GM23338 (cell line): ENCODE results near the gene CCDC6. TPM values are rescaled to one million over a fixed set of nuclear protein-coding genes. Genes with fewer than 3 reads are reported as not detected.

Source experiments
- ATAC-seq: fragments of 200-7000 bp; cut with Tn5 transposase; 3 replicates; pipeline ENCODE4 v1.9.1; 2020
- DNase-seq: peaks from one replicate; pipeline ENCODE4 v3.0.0-alpha.2; 2015; ENCODE audit warnings: low spot score
- H2AFZ ChIP-seq: fragments of 200-600 bp; sonication (generic); 2 replicates; pipeline ENCODE4 v1.8.0; 2016; ENCODE audit warnings: antibody characterized with exemption, mild to moderate bottlenecking, moderate library complexity
- H3F3A ChIP-seq: fragments of 200-600 bp; sonication (generic); replicated peaks from 2 replicates; pipeline ENCODE4 v1.8.0; 2017; ENCODE audit warnings: antibody characterized with exemption, mixed run types, low read depth
- H3K27ac ChIP-seq: fragments of 200-600 bp; sonication (generic); 2 replicates; pipeline ENCODE4 v1.6.1; 2016; ENCODE audit warnings: low read depth
- H3K27me3 ChIP-seq: fragments of 200-600 bp; sonication (generic); 2 replicates; pipeline ENCODE4 v1.8.0; 2016; ENCODE audit warnings: mild to moderate bottlenecking, mixed run types, moderate library complexity; ENCODE audit not compliant: insufficient read depth
- H3K36me3 ChIP-seq: fragments of 200-600 bp; sonication (generic); 2 replicates; pipeline ENCODE4 v1.8.0; 2016; ENCODE audit warnings: mild to moderate bottlenecking; ENCODE audit not compliant: insufficient read depth
- H3K4me1 ChIP-seq: fragments of 200-600 bp; sonication (generic); 2 replicates; pipeline ENCODE4 v1.8.0; 2016; ENCODE audit warnings: mild to moderate bottlenecking, moderate library complexity; ENCODE audit not compliant: insufficient read depth
- H3K4me2 ChIP-seq: fragments of 200-600 bp; sonication (generic); 2 replicates; pipeline ENCODE4 v1.7.1; 2017; ENCODE audit warnings: mixed run types
- H3K4me3 ChIP-seq: fragments of 200-600 bp; sonication (generic); 2 replicates; pipeline ENCODE4 v1.6.1; 2016; ENCODE audit warnings: mixed run types
- H3K79me2 ChIP-seq: fragments of 200-600 bp; sonication (generic); replicated peaks from 2 replicates; pipeline ENCODE4 v1.8.0; 2017; ENCODE audit warnings: mild to moderate bottlenecking; ENCODE audit not compliant: insufficient read depth
- H3K9me2 ChIP-seq: fragments of 200-600 bp; sonication (generic); 2 replicates; pipeline ENCODE4 v1.8.0; 2017; ENCODE audit not compliant: insufficient read depth
- H4K20me1 ChIP-seq: fragments of 200-600 bp; sonication (generic); replicated peaks from 2 replicates; pipeline ENCODE4 v1.8.0; 2017; ENCODE audit warnings: mild to moderate bottlenecking; ENCODE audit not compliant: insufficient read depth
- H3K27ac Mint-ChIP-seq: 2 replicates; pipeline ENCODE4 v1.8.0; 2020; ENCODE audit warnings: inconsistent platforms, mild to moderate bottlenecking, moderate library complexity, mixed read lengths
- H3K27me3 Mint-ChIP-seq: 3 replicates; pipeline ENCODE4 v1.8.0; 2022; ENCODE audit warnings: low read depth, mild to moderate bottlenecking, moderate library complexity, mixed read lengths, inconsistent platforms; ENCODE audit not compliant: insufficient read depth, poor library complexity
- H3K36me3 Mint-ChIP-seq: 3 replicates; pipeline ENCODE4 v1.8.0; 2021; ENCODE audit warnings: low read depth, mild to moderate bottlenecking, inconsistent platforms, moderate library complexity, mixed read lengths
- H3K4me1 Mint-ChIP-seq: 3 replicates; pipeline ENCODE4 v1.8.0; 2020; ENCODE audit warnings: mild to moderate bottlenecking, inconsistent platforms, mixed read lengths
- H3K4me3 Mint-ChIP-seq: 3 replicates; pipeline ENCODE4 v1.8.0; 2021; ENCODE audit warnings: moderate library complexity, mild to moderate bottlenecking, inconsistent platforms, mixed read lengths
- H3K9me3 Mint-ChIP-seq: 3 replicates; pipeline ENCODE4 v1.8.0; 2020; ENCODE audit warnings: moderate library complexity, mild to moderate bottlenecking, inconsistent platforms, mixed read lengths
- CTCF ChIP-seq, 2 experiments: fragments of 200-600 bp in 1 of 2; sonication (generic) in 1 of 2; conservative IDR thresholded peaks; 2 replicates each; pipeline versions ENCODE4 v1.5.1 to v1.6.1; 2016 to 2017; ENCODE audit warnings: antibody characterized with exemption in 2 of 2, low read depth in 2 of 2, mild to moderate bottlenecking in 2 of 2, moderate library complexity in 1 of 2
- ETS1 ChIP-seq: IDR thresholded peaks from 2 replicates; pipeline ENCODE4 v1.6.1; 2016; ENCODE audit warnings: antibody characterized with exemption
- EZH2 ChIP-seq: fragments of 200-600 bp; sonication (generic); IDR thresholded peaks from one replicate; pipeline ENCODE4 v1.8.0; 2017; ENCODE audit warnings: antibody characterized with exemption, mild to moderate bottlenecking, low read depth; ENCODE audit not compliant: unreplicated experiment
- NANOG ChIP-seq: IDR thresholded peaks from 2 replicates; pipeline ENCODE4 v1.6.1; 2016; ENCODE audit warnings: antibody characterized with exemption, borderline replicate concordance
- REST ChIP-seq: IDR thresholded peaks from one replicate; pipeline ENCODE4 v1.6.1; 2018; ENCODE audit warnings: antibody characterized with exemption; ENCODE audit not compliant: unreplicated experiment
- STAT1 ChIP-seq: IDR thresholded peaks from one replicate; pipeline ENCODE4 v1.6.1; 2016; ENCODE audit warnings: antibody characterized with exemption; ENCODE audit not compliant: unreplicated experiment
- ZNF114 ChIP-seq: fragments of 250-450 bp; sonication (Bioruptor Pico); IDR thresholded peaks from 2 replicates; pipeline ENCODE4 v1.5.0; 2020; ENCODE audit warnings: mild to moderate bottlenecking, moderate library complexity
- ZNF331 ChIP-seq: fragments of 250-450 bp; sonication (Bioruptor Pico); IDR thresholded peaks from 2 replicates; pipeline ENCODE4 v1.5.0; 2020; ENCODE audit warnings: low read depth, mild to moderate bottlenecking, moderate library complexity
- polyA plus RNA-seq: library from polyadenylated mRNA; unstranded; fragments of >200 nt; fragmentation: Nextera tagmentation; extraction: Ambion mirVana; gene quantifications from 2 replicates; pipeline ENCODE4 v1.2.1, GENCODE V29; 2016
- total RNA-seq: library from RNA; depleted of rRNA; stranded (reverse); fragments of >200 nt; shearing (Covaris generic); gene quantifications from 2 replicates; pipeline ENCODE4 v1.2.3, GENCODE V29; 2014

The CCDC6 gene
- total and polyA plus RNA-seq, 2 experiments from 2014 or later: 32.5 to 66.9 TPM

GRCh38 chr10:59944339-59944935 lies 38.1 kb upstream of the CCDC6 start (continued):
- TF ChIP-seq ZNF331 (CRISPR knock-in tag): no peak

GRCh38 chr10:59942556-59942955 lies 36.2 kb upstream of the CCDC6 start:
- Histone ChIP-seq H4K20me1 (no peaks in the 10 kb centered on the region), H3K4me3 (no peak overlapping the region), H3K4me2 (no peak overlapping the region), H2AFZ (no peak overlapping the region), H3K4me1 (peaks cover 32% of the 10 kb centered on the region), H3F3A (no peaks in the 10 kb centered on the region), H3K27ac (no peak overlapping the region), H3K79me2 (no peaks in the 10 kb centered on the region), H3K36me3 (no peaks in the 10 kb centered on the region), H3K9me2 (no peaks in the 10 kb centered on the region), H3K27me3 (no peaks in the 10 kb centered on the region)
- Mint-ChIP-seq H3K36me3 (no peaks in the 10 kb centered on the region), H3K4me1 (peaks cover 28% of the 10 kb centered on the region), H3K4me3 (no peak overlapping the region), H3K27me3 (peaks cover 10% of the 10 kb centered on the region), H3K9me3 (no peaks in the 10 kb centered on the region), H3K27ac (no peak overlapping the region)
- no peak for TF ChIP-seq REST
- TF ChIP-seq CTCF (conservative IDR thresholded peaks at IDR 0.05; ENCODE audit: low read depth in 2 of 2): no peak
- DNase-seq: no peak
- ATAC-seq: no peak

GRCh38 chr10:59937720-59938119 lies 31.4 kb upstream of the CCDC6 start:
- H3K27me3 Mint-ChIP-seq: peaks cover 9% of the 10 kb centered on the region
- H3K4me1 Mint-ChIP-seq: peaks cover 18% of the 10 kb centered on the region; the same call in 2 of the 3 replicates
- no peak for DNase-seq
- Histone ChIP-seq H3K4me3 (no peak overlapping the region), H2AFZ (no peak overlapping the region), H3K4me1 (peaks cover 20% of the 10 kb centered on the region), H3K27me3 (no peaks in the 10 kb centered on the region), H3K36me3 (no peaks in the 10 kb centered on the region), H3K4me2 (peak overlapping the region; percentile 40; the same call in 1 of the 2 replicates), H4K20me1 (no peaks in the 10 kb centered on the region), H3K27ac (no peak overlapping the region), H3F3A (no peaks in the 10 kb centered on the region), H3K79me2 (no peaks in the 10 kb centered on the region), H3K9me2 (no peaks in the 10 kb centered on the region)
- H3K27ac Mint-ChIP-seq: no peak overlapping the region
- no peak; the same call in 2 of the 3 replicates for ATAC-seq
- TF ChIP-seq ZNF114: no peak
- no peak for TF ChIP-seq NANOG
- TF ChIP-seq STAT1: no peak
- no peak for TF ChIP-seq ETS1
- TF ChIP-seq EZH2: no peak
- no peak for TF ChIP-seq ZNF331 (CRISPR knock-in tag)
- TF ChIP-seq CTCF (conservative IDR thresholded peaks at IDR 0.05; ENCODE audit: low read depth in 2 of 2): no peak
- no peaks in the 10 kb centered on the region for H3K9me3 Mint-ChIP-seq
- no peak overlapping the region for H3K4me3 Mint-ChIP-seq
- no peaks in the 10 kb centered on the region for H3K36me3 Mint-ChIP-seq
